SK-N-SH treated with all-trans-retinoic acid at 6 μM for 48 hours (cell line): Measurements from ENCODE around the gene ATG13.

Experiments used
- TOX ChIP-seq: fragments of 250-450 bp; sonication (Bioruptor Pico); IDR thresholded peaks from 2 replicates; pipeline ENCODE4 v1.8.0; 2021; ENCODE audit warnings: mild to moderate bottlenecking, moderate library complexity, borderline replicate concordance
- ZFP30 ChIP-seq: fragments of 450-650 bp; formaldehyde crosslinking; IDR thresholded peaks from 2 replicates; pipeline ENCODE4 v1.5.0; 2022; ENCODE audit warnings: mild to moderate bottlenecking, moderate library complexity
- ZNF565 ChIP-seq: fragments of 450-650 bp; formaldehyde crosslinking; conservative IDR thresholded peaks from 2 replicates; pipeline ENCODE4 v1.5.0; 2020; ENCODE audit warnings: low read depth, mild to moderate bottlenecking, moderate library complexity
- ZNF8 ChIP-seq: fragments of 450-650 bp; formaldehyde crosslinking; IDR thresholded peaks from 2 replicates; pipeline ENCODE4 v1.5.0; 2020; ENCODE audit warnings: mild to moderate bottlenecking, moderate library complexity
- TF ChIP-seq, protein P1 (sequence below): fragments of 250-450 bp; sonication (Bioruptor Pico); IDR thresholded peaks from 2 replicates; pipeline ENCODE4 v1.8.0; 2020; ENCODE audit warnings: mild to moderate bottlenecking, moderate library complexity, borderline replicate concordance

DNA sequence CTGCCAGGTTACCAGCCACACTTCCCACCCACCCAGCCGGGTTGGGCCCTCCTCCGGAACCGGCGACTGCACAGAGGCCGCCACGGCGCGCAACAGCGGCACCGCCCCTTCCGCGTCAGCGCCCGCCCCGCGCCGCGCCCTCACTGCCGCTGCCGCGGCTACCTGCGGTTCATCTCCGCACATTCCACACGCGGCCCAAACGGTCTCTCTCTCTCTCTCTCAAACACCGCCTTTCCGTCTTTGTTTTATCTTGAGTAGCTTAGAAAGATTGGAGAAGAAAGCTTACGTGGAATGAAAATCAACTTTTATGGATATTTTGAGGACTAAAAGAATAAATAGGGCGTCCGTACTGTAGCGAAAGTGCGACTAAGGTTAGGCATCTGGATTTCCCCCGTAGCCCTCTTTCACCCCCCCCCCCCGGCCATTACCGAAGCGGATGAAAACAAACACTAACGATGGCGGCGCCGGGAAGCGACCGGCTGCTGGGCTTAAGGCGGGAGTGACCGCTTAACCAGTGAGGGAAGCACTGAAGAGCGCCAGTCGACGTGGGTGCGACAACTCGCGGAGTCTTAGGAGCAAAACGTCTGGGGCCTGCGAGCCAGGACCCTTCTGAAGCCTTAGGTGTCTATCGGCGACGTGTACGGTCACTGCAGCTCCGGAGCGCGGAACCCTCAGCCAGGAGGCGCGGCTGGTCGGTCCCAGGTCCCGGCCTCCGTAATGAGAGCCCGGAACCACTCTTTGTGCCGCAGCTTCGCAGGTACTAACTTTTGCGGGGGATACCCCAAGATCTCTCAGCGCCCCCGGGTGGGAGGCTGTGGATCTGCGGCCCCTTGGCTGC, at the start of gene ATG13, which contains the start of gene HARBI1:
- TF ChIP-seq ZNF565: no peak
- no peak for TF ChIP-seq ZFP30 (CRISPR knock-in tag)
- TF ChIP-seq, protein P1, sequence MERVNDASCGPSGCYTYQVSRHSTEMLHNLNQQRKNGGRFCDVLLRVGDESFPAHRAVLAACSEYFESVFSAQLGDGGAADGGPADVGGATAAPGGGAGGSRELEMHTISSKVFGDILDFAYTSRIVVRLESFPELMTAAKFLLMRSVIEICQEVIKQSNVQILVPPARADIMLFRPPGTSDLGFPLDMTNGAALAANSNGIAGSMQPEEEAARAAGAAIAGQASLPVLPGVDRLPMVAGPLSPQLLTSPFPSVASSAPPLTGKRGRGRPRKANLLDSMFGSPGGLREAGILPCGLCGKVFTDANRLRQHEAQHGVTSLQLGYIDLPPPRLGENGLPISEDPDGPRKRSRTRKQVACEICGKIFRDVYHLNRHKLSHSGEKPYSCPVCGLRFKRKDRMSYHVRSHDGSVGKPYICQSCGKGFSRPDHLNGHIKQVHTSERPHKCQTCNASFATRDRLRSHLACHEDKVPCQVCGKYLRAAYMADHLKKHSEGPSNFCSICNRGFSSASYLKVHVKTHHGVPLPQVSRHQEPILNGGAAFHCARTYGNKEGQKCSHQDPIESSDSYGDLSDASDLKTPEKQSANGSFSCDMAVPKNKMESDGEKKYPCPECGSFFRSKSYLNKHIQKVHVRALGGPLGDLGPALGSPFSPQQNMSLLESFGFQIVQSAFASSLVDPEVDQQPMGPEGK (CRISPR knock-in tag): no peak
- no peak for TF ChIP-seq ZNF8 (CRISPR knock-in tag)
- no peak for TF ChIP-seq TOX
